Posterior cingulate gyrus (tissue), 11 donors: ENCODE measurements around the gene MYOZ1.
A peak's percentile ranks its signal among the peaks of the same experiment; 100 is the strongest.
"Not testable (repeated sequence)": the region's sequence is repeated elsewhere in the genome, so short reads cannot be mapped to it uniquely, and the experiment has no call there.

Experiments used
- DNase-seq, 10 donors: peaks; one replicate each; pipeline versions ENCODE4 v3.0.0 to v3.0.0-alpha.2; 2020 to 2021; ENCODE audit warnings: mixed read lengths in 3 of 10
- intact Hi-C: fragments of 100-400 bp; cut with DNase I; formaldehyde crosslinking; loops from one replicate; pipeline ENCODE4 v1.15.1; 2023

MYOZ1 gene

GRCh38 chr10:73641328-73642060, at the start of gene MYOZ1:
MYOZ1 (minus strand) TSS chr10:73641474; CDS start chr10:73640017, 1,457 bp downstream.
- DNase-seq = peak in 1 of 10 donors; percentile 48
- intact Hi-C loops = loop anchor here (5.0 kb wide), 1 partner anchor 379 kb away; no protein-coding TSS in a partner anchor

- intact Hi-C loops, DNase-seq: not testable (repeated sequence)
Measured at GRCh38 chr10:73690755-73691154, 49.5 kb upstream of the MYOZ1 start.

- DNase-seq, intact Hi-C loops: not testable (repeated sequence)
Measured at GRCh38 chr10:73689596-73689995, 48.3 kb upstream of the MYOZ1 start.

GRCh38 chr10:73687641-73688040, 46.4 kb upstream of the MYOZ1 start:
- DNase-seq, intact Hi-C loops: not testable (repeated sequence)

DNA sequence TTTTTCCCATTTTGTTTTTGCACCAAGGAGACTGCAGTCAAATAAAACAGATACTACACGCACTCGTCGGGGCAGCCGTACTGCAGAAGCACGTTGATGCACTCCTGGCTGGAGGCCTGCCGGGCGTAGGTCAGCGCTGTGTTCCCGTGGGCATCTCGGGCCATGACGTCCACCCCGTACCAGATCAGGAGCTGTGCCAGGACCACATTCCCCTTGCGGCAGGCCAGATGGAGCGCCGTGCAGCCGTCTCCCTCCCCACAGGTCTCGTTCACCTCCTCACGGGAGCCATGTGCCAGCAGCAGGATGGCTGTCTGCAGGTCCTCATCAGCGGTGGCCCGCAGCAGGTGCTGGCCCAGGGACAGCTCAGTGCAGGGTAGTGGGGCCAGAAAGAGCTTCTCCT, 33.3 kb upstream of the MYOZ1 start:
- intact Hi-C loops, DNase-seq: not testable (repeated sequence)

DNA sequence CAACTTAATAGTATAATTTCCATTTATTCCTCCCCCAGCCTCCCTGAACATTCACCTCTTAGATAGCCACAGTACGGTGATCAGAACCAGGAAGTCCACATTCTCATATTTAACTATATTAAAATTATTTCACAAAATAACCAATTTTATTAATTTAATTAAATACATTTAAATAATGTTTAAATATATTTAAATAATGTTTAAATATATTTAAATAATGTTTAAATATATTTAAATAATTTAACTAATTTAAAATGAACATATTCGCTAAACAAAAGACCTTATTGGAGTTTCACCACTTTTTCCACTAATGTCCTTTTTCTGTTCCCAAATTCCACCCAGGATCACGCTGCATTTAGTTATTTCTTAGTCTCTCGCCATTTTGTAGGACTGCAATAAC, 27.1 kb upstream of the MYOZ1 start:
- intact Hi-C loops, DNase-seq: not testable (repeated sequence)

DNA sequence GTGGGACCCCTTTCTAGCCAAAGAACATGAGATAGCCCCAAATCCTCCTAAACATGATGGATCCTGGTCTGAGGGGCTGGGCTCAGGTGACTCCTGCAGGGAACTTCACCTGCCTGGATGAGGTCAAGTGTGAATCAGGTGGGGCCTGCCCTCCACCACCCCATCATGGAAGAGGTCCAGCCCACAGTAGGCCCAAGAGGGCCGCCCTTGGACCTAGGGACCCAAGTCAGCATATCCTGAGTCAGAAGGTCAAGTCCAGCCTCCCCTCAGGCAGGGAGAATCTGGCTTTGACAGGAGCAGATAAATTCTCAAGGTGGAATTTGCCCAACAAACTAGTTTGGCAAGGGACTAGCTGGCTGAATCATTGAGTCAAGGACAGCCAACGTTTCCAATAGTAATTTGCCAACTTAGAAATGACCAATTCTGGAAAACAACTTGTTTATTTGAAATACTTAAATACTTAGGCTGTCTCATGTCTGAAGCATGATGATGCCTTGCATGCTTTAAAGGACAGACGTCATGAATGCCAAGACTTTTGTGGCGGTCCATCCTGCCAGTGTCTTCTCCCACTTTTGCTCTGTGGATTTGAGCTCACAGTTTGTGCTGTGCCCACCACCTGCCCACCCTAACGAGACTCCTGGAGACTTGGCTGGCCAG, 25.0 kb upstream of the MYOZ1 start:
- intact Hi-C loops = not testable (repeated sequence)
- peak in 1 of 10 donors; percentile 22 for DNase-seq

- intact Hi-C loops = not testable (repeated sequence)
- peak in 1 of 10 donors; percentile 52 for DNase-seq
Measured at GRCh38 chr10:73665581-73665980, 24.3 kb upstream of the MYOZ1 start.

DNA sequence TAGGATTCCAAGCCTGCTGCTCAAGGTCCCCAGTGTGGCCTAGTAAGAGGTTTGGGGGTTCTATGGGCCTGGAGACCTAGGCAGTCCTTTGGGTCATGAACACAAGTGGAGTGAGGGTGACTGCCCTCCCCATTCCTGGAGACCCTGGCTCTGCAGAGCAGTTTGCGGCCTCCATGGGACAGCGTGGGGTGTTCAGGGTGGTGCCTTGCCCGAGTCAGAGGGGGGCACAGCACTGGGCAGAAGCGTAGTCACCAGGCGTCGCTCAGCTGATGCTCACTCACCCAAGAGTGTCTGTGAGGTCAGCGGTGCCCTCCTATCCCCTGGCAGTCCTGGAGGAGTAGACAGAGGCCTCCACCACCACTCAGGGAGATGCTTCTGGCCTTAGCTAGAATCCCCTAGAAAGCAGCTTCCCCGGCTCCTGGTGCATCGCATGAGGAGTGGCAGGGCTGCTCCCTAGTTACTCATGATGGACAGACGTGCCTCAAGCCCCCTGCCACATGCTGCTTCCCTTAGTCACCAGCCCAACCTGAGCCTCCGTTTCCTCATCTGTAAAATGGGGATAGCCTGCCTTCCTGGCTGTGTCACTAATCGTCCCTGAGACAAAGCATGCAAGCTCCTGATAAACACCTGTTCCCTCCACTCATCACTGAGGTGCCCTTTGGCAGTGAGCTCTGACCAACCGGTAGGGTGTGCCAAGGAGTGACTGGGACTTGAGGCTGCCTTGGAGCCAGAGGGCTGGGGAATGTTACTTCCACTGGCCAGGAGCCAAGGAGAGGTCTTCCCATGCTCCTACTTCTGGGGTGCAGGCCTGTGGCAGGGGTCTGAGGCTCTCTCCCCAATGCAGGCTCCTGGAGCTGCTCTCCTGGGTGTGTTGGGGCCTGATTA, 23.1 kb upstream of the MYOZ1 start:
- DNase-seq = peak in 2 of 10 donors; percentile 51 to 54
- intact Hi-C loops = not testable (repeated sequence)

DNA sequence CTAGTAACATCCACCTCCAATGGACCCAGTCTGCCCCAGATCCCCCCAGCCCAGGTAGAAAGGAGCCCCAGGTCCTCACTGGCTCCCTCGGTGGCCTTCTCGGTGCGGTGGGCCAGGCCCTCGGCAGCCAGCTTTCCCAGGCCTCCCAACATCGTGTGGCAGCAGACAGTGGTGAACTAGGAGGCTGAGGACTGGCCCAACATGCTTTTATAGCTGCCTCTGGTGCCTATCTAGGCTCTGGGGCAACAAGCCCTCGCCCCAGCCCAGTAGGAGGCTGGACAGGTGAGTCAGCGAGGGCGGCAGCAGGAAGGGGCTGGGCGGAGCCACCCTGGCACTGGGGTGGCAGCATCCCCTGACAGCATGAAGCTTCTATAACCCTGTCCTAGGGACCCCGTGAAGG, 22.3 kb upstream of the MYOZ1 start:
- intact Hi-C loops = not testable (repeated sequence)
- DNase-seq = peak in 2 of 10 donors; percentile 43 to 61

- peak in 2 of 10 donors; percentile 32 to 52 for DNase-seq
- intact Hi-C loops = not testable (repeated sequence)
Measured at GRCh38 chr10:73662705-73663104, 21.4 kb upstream of the MYOZ1 start.

DNA sequence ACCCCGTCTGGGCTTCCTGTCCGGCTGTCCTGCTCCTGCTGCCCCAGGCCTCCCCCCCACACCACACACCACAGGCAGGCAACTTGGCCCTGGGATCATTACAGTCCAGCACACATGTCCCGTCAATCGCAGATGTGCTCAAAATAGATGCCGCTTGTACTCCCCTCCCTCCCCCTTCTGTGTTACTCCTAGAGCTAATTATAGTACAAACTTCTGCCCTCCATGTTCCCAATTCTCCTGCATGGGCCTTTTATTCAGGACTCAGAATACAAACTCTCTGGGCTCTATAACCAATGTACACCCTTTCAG, 14.7 kb upstream of the MYOZ1 start, which contains the start of gene SYNPO2L:
Gene SYNPO2L, minus strand, starts transcription at position 40 of the 309 bp plus-strand sequence. CDS start 107 bp downstream, outside the sequence.
- intact Hi-C loops = no loop called here
- DNase-seq = peak in 2 of 10 donors; percentile 44 to 65

DNA sequence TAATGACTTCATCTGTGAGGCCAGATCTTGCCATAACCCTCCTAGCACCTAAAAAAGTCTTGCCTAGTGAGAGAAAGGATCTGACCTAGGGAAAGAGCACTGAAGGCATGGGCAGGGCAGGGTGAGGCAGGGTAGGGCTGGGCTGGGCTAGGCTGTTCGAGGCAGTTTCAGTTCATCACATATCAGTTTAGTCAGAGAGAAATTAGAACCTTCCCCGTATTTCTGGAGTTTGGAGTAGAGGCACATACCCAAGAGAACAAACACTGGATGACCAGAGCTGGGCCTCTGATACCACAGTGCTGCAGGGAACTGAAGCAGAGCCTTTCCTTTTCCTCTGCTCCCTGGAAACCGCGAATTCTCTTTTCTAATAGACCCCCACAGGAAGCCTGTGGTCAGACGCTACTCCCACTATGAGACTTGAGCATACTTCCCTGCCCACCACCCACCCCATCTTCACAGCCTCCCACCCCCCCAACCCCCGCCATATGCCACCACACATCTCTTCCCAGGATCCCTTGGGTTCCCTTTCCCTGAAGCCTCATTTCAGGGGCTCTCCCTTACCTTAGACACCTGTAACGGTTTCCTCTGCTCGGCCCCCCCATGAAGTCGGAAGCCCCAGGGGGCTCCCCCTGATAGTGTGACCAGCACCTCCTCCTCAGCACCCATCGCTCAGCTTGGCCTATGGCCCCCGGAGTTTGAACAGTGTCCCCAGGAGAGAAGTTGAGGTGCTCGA, 14.1 kb upstream of the MYOZ1 start:
- intact Hi-C loops = no loop called here
- peak in 2 of 10 donors; percentile 12 to 15 for DNase-seq

- no peak for DNase-seq
- intact Hi-C loops = no loop called here
Measured at GRCh38 chr10:73653701-73654100, 12.4 kb upstream of the MYOZ1 start.

GRCh38 chr10:73653195-73653594, 11.9 kb upstream of the MYOZ1 start:
- peak in 2 of 10 donors; percentile 26 to 70 for DNase-seq
- intact Hi-C loops = no loop called here

DNA sequence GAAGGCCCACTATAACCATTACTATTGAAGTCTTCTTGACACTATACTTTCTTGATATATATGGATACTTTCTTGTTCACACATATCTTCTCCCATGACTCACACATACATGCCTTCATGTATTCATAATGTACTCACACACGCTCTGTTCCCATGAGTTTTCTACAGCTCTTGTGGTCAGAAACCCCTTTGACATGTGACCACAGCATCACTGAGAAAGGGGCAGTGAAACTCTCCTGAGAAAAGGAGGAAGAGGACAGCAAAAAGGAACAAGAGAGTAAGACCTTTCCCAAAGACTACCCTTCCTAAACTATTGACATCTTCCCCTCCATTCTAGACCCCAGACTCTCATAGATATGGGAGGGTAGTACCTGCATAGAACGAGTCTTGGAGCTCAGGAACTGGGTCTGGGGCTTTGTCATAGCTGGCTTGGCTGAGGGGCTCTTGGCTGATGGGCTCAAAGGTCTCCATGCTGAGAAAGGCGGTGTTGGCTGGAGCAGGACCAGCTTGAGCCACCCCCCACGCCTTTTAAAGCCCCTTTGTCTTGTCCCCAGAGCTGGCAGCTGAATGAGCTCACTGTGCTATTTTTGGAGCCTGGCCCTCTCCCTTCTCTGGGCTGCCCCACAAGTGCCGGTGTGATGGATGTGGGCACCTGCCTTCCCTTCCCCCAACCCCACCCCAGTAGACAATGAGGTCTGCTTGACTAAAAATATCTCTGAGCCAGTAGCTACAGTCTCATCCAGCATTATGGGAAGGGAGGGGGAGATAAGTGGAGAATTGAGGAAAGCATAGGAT, 9.5 kb upstream of the MYOZ1 start:
- intact Hi-C loops = no loop called here
- DNase-seq = peak in 2 of 10 donors; percentile 33 to 81

- intact Hi-C loops = no loop called here
Measured at GRCh38 chr10:73649876-73650536, 8.7 kb upstream of the MYOZ1 start.

DNA sequence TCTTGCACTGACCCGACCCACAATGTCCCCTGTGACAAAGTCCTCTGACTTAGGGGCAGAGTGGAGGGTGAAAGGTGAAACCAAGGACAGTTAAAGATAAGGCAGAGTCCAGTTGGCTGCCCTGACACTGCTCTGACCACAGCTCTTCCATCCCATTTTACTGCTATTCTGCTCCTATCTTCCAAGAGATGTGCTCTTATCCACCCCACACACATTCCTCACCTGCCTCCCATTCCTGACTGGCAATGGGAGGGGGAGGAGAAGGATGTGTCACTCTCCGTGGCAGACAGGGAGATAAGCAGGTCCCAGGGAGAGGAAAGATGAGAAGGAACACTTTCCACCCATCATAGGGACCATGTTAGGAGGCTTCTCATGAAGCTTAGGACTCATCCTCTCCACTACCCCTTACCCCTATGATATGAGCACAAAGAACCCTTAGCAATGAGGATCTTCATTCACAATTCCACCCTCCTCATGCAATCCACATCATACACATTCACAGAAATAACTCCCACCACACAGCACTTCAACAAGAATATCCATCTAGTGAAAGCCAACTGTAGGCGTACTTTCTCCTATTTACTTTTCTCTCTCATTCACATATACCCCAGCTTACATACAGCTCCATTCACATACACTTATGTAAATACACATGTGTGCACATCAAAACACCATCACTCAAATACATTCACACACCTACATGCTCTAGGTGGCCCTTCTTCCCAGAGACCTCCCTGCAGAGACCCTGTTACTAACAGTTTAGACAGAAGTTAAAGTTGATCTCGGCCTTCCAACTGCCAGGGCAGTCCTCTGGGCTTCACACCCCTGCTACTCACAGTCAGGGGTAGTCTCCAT, 7.9 kb upstream of the MYOZ1 start:
- DNase-seq = no peak
- intact Hi-C loops = no loop called here

More at GRCh38 chr10:73649876-73650536, 8.7 kb upstream of the MYOZ1 start:
- no peak for DNase-seq
